Mammary epithelial cell (primary cell): Measurements from ENCODE around the gene ZSCAN26.

ENCODE experiments used
- CTCF ChIP-seq, 2 donors: IDR thresholded peaks in 1 of 2; conservative IDR thresholded peaks in 1 of 2; 2 replicates each; pipeline ENCODE4 v1.5.1; 2011 to 2012; ENCODE audit warnings: inconsistent platforms in 2 of 2, low read length in 2 of 2, mild to moderate bottlenecking in 2 of 2, control low read depth in 1 of 2, low read depth in 1 of 2; ENCODE audit not compliant: insufficient read depth in 1 of 2; ENCODE audit errors: extremely low read depth in 1 of 2
- EZH2 ChIP-seq: IDR thresholded peaks from 2 replicates; pipeline ENCODE4 v1.6.1; 2012; ENCODE audit warnings: low read length, inconsistent platforms, borderline replicate concordance

- TF ChIP-seq CTCF (conservative IDR thresholded peaks at IDR 0.05 in 1 of 2, IDR thresholded peaks at IDR 0.05 in 1 of 2; ENCODE audit: extremely low read depth in 1 of 2, insufficient read depth in 1 of 2, low read depth in 1 of 2, low read length in 2 of 2) (no peak), EZH2 (no peak)
These were observed 9.9 kb upstream of the ZSCAN26 start for GRCh38 chr6:28257042-28257441.
